Karpas-422 (cell line): Measurements from ENCODE around the gene RASD1. TPM values are rescaled to one million over a fixed set of nuclear protein-coding genes. Genes with fewer than 3 reads are reported as not detected.

Experiments
- DNase-seq: peaks from one replicate; pipeline ENCODE4 v3.0.0-alpha.2; 2015
- H2AFZ ChIP-seq: fragments of 200-600 bp; sonication (generic); 2 replicates; pipeline ENCODE4 v1.6.1; 2014; ENCODE audit warnings: antibody characterized with exemption, low read length, mixed read lengths
- H3K27ac ChIP-seq: fragments of 200-600 bp; sonication (generic); 2 replicates; pipeline ENCODE4 v1.5.1; 2014; ENCODE audit warnings: mild to moderate bottlenecking, low read length, moderate library complexity
- H3K27me3 ChIP-seq: fragments of 200-600 bp; sonication (generic); 2 replicates; pipeline ENCODE4 v1.6.1; 2014; ENCODE audit warnings: low read length, mixed read lengths
- H3K36me3 ChIP-seq: fragments of 200-600 bp; sonication (generic); 2 replicates; pipeline ENCODE4 v1.6.1; 2014; ENCODE audit warnings: low read length, mixed read lengths; ENCODE audit not compliant: insufficient read depth
- H3K4me1 ChIP-seq: fragments of 200-600 bp; sonication (generic); 2 replicates; pipeline ENCODE4 v1.6.1; 2014; ENCODE audit warnings: mild to moderate bottlenecking, low read length, mixed read lengths
- H3K4me2 ChIP-seq: fragments of 200-600 bp; sonication (generic); 2 replicates; pipeline ENCODE4 v1.6.1; 2014; ENCODE audit warnings: low read length, low read depth, mild to moderate bottlenecking; ENCODE audit not compliant: poor library complexity, severe bottlenecking
- H3K4me3 ChIP-seq: fragments of 200-600 bp; sonication (generic); 2 replicates; pipeline ENCODE4 v1.5.1; 2014; ENCODE audit warnings: mild to moderate bottlenecking, antibody characterized with exemption, low read length, mixed read lengths
- H3K79me2 ChIP-seq: fragments of 200-600 bp; sonication (generic); 2 replicates; pipeline ENCODE4 v1.6.1; 2014; ENCODE audit warnings: mild to moderate bottlenecking, low read length, mixed read lengths
- H3K9ac ChIP-seq: fragments of 200-600 bp; sonication (generic); 2 replicates; pipeline ENCODE4 v1.6.0; 2014; ENCODE audit warnings: low read length
- H3K9me2 ChIP-seq: fragments of 200-600 bp; sonication (generic), shearing (Covaris generic); replicated peaks from 2 replicates; pipeline ENCODE4 v1.6.0; 2014; ENCODE audit warnings: mild to moderate bottlenecking, low read length, moderate library complexity; ENCODE audit not compliant: insufficient read depth
- H3K9me3 ChIP-seq: fragments of 300-700, 200-600 bp; sonication (generic); 2 replicates; pipeline ENCODE4 v1.6.1; 2014; ENCODE audit warnings: low read length, mixed read lengths
- H4K20me1 ChIP-seq: fragments of 200-600 bp; sonication (generic); 2 replicates; pipeline ENCODE4 v1.6.1; 2014; ENCODE audit warnings: mild to moderate bottlenecking, antibody characterized with exemption, low read length, low read depth; ENCODE audit not compliant: insufficient read depth
- total RNA-seq: library from RNA; depleted of rRNA; stranded (reverse); fragments of >200 nt; shearing (Covaris generic); gene quantifications from 2 replicates; pipeline ENCODE4 v1.2.3, GENCODE V29; 2014; ENCODE audit warnings: low replicate concordance

The RASD1 gene
- total RNA-seq, 1 experiment from 2014 or later, result not detected

DNA sequence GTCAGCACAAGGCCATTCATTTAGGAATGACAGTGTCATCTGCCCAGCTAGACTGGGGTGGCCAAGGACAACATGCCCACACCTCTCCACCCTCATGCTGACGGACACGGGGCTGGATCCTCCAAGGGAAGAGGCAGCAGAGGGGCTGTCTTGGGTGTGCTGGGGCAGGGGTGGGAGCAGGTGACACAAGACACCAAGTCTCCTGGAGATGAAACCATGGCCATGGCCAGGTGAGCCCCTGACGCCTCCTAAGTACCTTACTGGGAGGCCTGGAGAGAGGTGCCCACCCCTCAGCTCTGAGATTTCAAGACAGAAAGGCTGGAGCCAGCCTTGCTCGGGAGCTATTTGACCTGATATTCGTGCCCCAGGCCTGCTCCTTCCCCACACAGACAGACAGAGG, 9.0 kb upstream of the RASD1 start:
- DNase-seq, result no peak
- no peaks in the 10 kb centered on the region; the same call in 1 of the 2 replicates for H4K20me1 ChIP-seq
- no peaks in the 10 kb centered on the region for H3K27me3 ChIP-seq
- no peak overlapping the region for H3K27ac ChIP-seq
- no peaks in the 10 kb centered on the region for H3K36me3 ChIP-seq
- no peaks in the 10 kb centered on the region for H3K9me2 ChIP-seq
- no peak overlapping the region for H2AFZ ChIP-seq
- H3K79me2 ChIP-seq, result no peaks in the 10 kb centered on the region
- no peak overlapping the region for H3K4me3 ChIP-seq
- H3K4me2 ChIP-seq, result no peak overlapping the region
- H3K9me3 ChIP-seq, result no peaks in the 10 kb centered on the region
- H3K9ac ChIP-seq, result no peak overlapping the region
- no peaks in the 10 kb centered on the region for H3K4me1 ChIP-seq

- Histone ChIP-seq H3K27me3 (no peaks in the 10 kb centered on the region), H3K9ac (no peak overlapping the region), H3K4me3 (no peak overlapping the region), H3K9me3 (no peaks in the 10 kb centered on the region), H2AFZ (no peak overlapping the region), H3K4me1 (no peaks in the 10 kb centered on the region), H3K27ac (no peak overlapping the region), H3K4me2 (no peak overlapping the region), H3K36me3 (no peaks in the 10 kb centered on the region), H3K79me2 (no peaks in the 10 kb centered on the region), H3K9me2 (no peaks in the 10 kb centered on the region), H4K20me1 (no peaks in the 10 kb centered on the region; the same call in 1 of the 2 replicates)
- DNase-seq, result no peak
Measured at GRCh38 chr17:17504341-17505140, 8.3 kb upstream of the RASD1 start.

- no peaks in the 10 kb centered on the region for H3K27me3 ChIP-seq
- no peaks in the 10 kb centered on the region for H3K4me1 ChIP-seq
- no peaks in the 10 kb centered on the region; the same call in 1 of the 2 replicates for H4K20me1 ChIP-seq
- no peaks in the 10 kb centered on the region for H3K36me3 ChIP-seq
- H3K4me3 ChIP-seq, result no peak overlapping the region
- H3K9me2 ChIP-seq, result no peaks in the 10 kb centered on the region
- no peak for DNase-seq
- H3K27ac ChIP-seq, result no peak overlapping the region
- no peak overlapping the region for H2AFZ ChIP-seq
- H3K4me2 ChIP-seq, result no peak overlapping the region
- H3K9ac ChIP-seq, result no peak overlapping the region
- no peaks in the 10 kb centered on the region for H3K79me2 ChIP-seq
- H3K9me3 ChIP-seq, result no peaks in the 10 kb centered on the region
Measured at GRCh38 chr17:17503566-17504130, 7.5 kb upstream of the RASD1 start.

GRCh38 chr17:17502741-17503565, 6.8 kb upstream of the RASD1 start:
- no peaks in the 10 kb centered on the region for H3K9me3 ChIP-seq
- no peak overlapping the region for H3K9ac ChIP-seq
- H3K27me3 ChIP-seq, result no peaks in the 10 kb centered on the region
- H3K9me2 ChIP-seq, result no peaks in the 10 kb centered on the region
- no peaks in the 10 kb centered on the region; the same call in 1 of the 2 replicates for H4K20me1 ChIP-seq
- no peaks in the 10 kb centered on the region for H3K79me2 ChIP-seq
- no peak overlapping the region for H2AFZ ChIP-seq
- no peaks in the 10 kb centered on the region for H3K36me3 ChIP-seq
- no peak overlapping the region for H3K4me3 ChIP-seq
- no peaks in the 10 kb centered on the region for H3K4me1 ChIP-seq
- no peak for DNase-seq
- no peak overlapping the region for H3K4me2 ChIP-seq
- H3K27ac ChIP-seq, result no peak overlapping the region

DNA sequence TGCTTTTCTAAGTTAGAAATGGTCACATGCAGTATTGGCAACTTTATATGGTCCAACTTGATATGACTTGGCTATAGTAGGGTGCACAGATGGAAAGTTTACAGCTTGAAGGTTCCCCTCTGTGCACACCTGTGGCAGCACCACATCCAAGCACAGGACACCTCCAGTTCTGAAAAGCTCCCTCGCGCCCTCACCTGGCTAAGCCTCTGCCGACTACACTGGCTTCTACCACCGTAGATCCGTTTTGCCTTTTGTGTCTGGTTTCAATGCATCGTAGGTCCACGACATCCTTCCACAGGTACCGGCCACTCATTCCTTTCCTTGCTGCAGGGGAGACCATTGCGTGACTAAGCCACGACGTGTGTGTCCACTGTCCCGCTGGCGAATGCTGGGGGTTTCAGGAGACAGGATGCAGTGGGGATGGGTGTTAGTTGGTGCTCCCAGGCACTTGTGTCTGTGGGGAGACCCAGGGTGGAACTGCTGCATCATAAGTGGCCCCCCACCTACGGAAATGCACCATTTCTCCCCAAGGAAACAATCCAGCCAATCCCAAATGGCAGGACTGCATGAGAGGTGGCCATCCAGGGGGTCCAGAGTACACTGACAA, 4.9 kb upstream of the RASD1 start:
- no peak overlapping the region for H3K9ac ChIP-seq
- peaks cover 11% of the 10 kb centered on the region; the same call in 1 of the 2 replicates for H4K20me1 ChIP-seq

GRCh38 chr17:17499402-17500145, 3.4 kb upstream of the RASD1 start:
- Histone ChIP-seq H3K27ac (no peak overlapping the region), H3K9me2 (no peaks in the 10 kb centered on the region), H4K20me1 (peaks cover 11% of the 10 kb centered on the region; the same call in 1 of the 2 replicates), H3K4me2 (no peak overlapping the region), H2AFZ (no peak overlapping the region), H3K79me2 (no peaks in the 10 kb centered on the region), H3K4me1 (no peaks in the 10 kb centered on the region), H3K9me3 (no peaks in the 10 kb centered on the region), H3K36me3 (no peaks in the 10 kb centered on the region), H3K4me3 (no peak overlapping the region), H3K27me3 (no peaks in the 10 kb centered on the region), H3K9ac (no peak overlapping the region)
- DNase-seq, result no peak

More for the DNA sequence above, 4.9 kb upstream of the RASD1 start:
- no peak overlapping the region for H3K4me2 ChIP-seq
- no peak overlapping the region for H3K4me3 ChIP-seq
- no peaks in the 10 kb centered on the region for H3K36me3 ChIP-seq
- H3K9me2 ChIP-seq, result no peaks in the 10 kb centered on the region
- no peaks in the 10 kb centered on the region for H3K4me1 ChIP-seq
- no peak overlapping the region for H3K27ac ChIP-seq
- no peaks in the 10 kb centered on the region for H3K27me3 ChIP-seq
- DNase-seq, result no peak
- H2AFZ ChIP-seq, result no peak overlapping the region
- H3K79me2 ChIP-seq, result no peaks in the 10 kb centered on the region
- no peaks in the 10 kb centered on the region for H3K9me3 ChIP-seq

- Histone ChIP-seq H3K79me2 (no peaks in the 10 kb centered on the region), H3K9ac (no peak overlapping the region), H3K27me3 (no peaks in the 10 kb centered on the region), H4K20me1 (peaks cover 11% of the 10 kb centered on the region; the same call in 1 of the 2 replicates), H2AFZ (no peak overlapping the region), H3K4me3 (no peak overlapping the region), H3K4me1 (no peaks in the 10 kb centered on the region), H3K4me2 (no peak overlapping the region), H3K9me2 (no peaks in the 10 kb centered on the region), H3K9me3 (no peaks in the 10 kb centered on the region), H3K27ac (no peak overlapping the region), H3K36me3 (no peaks in the 10 kb centered on the region)
- no peak for DNase-seq
Measured at GRCh38 chr17:17498606-17499301, 2.6 kb upstream of the RASD1 start.
